ENCODE measurements around the gene STC2. TPM values are rescaled to one million over a fixed set of nuclear protein-coding genes. Genes with fewer than 3 reads are reported as not detected.

STC2 gene
- total and polyA plus RNA-seq, 7 donors = 3.3 to 40.7 (median 13.7) TPM; not detected in 2

- H3K4me1 ChIP-seq = peaks cover 0 to 69% (median 50%) of the 10 kb centered on the region in 4 donors
- no peaks in the 10 kb centered on the region for H3K36me3 ChIP-seq
- 87 to 89% methylated on average over 5 of the region's 5 CpGs for WGBS, 2 donors
- H3K4me3 ChIP-seq = no peak overlapping the region
- DNase-seq = no peak
- intact Hi-C loops (cut with DNase I) = no loop called here
- TF ChIP-seq, protein P1, sequence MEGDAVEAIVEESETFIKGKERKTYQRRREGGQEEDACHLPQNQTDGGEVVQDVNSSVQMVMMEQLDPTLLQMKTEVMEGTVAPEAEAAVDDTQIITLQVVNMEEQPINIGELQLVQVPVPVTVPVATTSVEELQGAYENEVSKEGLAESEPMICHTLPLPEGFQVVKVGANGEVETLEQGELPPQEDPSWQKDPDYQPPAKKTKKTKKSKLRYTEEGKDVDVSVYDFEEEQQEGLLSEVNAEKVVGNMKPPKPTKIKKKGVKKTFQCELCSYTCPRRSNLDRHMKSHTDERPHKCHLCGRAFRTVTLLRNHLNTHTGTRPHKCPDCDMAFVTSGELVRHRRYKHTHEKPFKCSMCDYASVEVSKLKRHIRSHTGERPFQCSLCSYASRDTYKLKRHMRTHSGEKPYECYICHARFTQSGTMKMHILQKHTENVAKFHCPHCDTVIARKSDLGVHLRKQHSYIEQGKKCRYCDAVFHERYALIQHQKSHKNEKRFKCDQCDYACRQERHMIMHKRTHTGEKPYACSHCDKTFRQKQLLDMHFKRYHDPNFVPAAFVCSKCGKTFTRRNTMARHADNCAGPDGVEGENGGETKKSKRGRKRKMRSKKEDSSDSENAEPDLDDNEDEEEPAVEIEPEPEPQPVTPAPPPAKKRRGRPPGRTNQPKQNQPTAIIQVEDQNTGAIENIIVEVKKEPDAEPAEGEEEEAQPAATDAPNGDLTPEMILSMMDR (IDR thresholded peaks at IDR 0.05) = no peak
- TF ChIP-seq POLR2A (IDR thresholded peaks at IDR 0.05) = no peak
- TF ChIP-seq POLR2AphosphoS5 (IDR thresholded peaks at IDR 0.05) = no peak
- no peak for TF ChIP-seq EP300 (IDR thresholded peaks at IDR 0.05)
- no peaks in the 10 kb centered on the region for H3K9me3 ChIP-seq
- peaks cover 0 to 9% (median 0%) of the 10 kb centered on the region in 3 donors for H3K27me3 ChIP-seq
- peak overlapping the region in 3 of 4 donors; percentile 81 to 85 (median 84) for H3K27ac ChIP-seq
These were observed 6.3 kb downstream of the STC2 start for GRCh38 chr5:173321886-173322285.

GRCh38 chr5:173320259-173320658 lies 8.0 kb downstream of the STC2 start:
- WGBS, 2 donors = 26 to 56% methylated on average over 10 of the region's 10 CpGs
- DNase-seq = peak; percentile 84

GRCh38 chr5:173319646-173320045 lies 8.6 kb downstream of the STC2 start:
- Histone ChIP-seq H3K36me3 (no peaks in the 10 kb centered on the region), H3K4me3 (no peak overlapping the region), H3K27me3 (no peaks in the 10 kb centered on the region), H3K27ac (peak overlapping the region; percentile 81 to 85 (median 84)), H3K4me1 (peaks cover 0 to 73% (median 63%) of the 10 kb centered on the region in 4 donors), H3K9me3 (no peaks in the 10 kb centered on the region)
- TF ChIP-seq EP300 (IDR thresholded peaks at IDR 0.05) (no peak), POLR2A (IDR thresholded peaks at IDR 0.05) (no peak)
- 80% methylated on average over 5 of the region's 5 CpGs for WGBS, 2 donors
- no peak for DNase-seq
- intact Hi-C loops (cut with DNase I) = loop anchor here (10.0 kb wide), 1 partner anchor 565 kb away; the partner anchor contains the start of gene CPEB4

More at GRCh38 chr5:173320259-173320658, 8.0 kb downstream of the STC2 start:
- Histone ChIP-seq H3K36me3 (no peaks in the 10 kb centered on the region), H3K9me3 (no peaks in the 10 kb centered on the region), H3K4me3 (no peak overlapping the region), H3K27ac (peak overlapping the region; percentile 81 to 85 (median 84)), H3K27me3 (no peaks in the 10 kb centered on the region), H3K4me1 (peaks cover 0 to 73% (median 61%) of the 10 kb centered on the region in 4 donors)
- intact Hi-C loops (cut with DNase I) = no loop called here
- TF ChIP-seq POLR2AphosphoS5 (IDR thresholded peaks at IDR 0.05) (peak in 2 of 4 donors; percentile 36 to 61), EP300 (IDR thresholded peaks at IDR 0.05) (no peak)
- TF ChIP-seq, protein P1 (IDR thresholded peaks at IDR 0.05) = peak in 2 of 4 experiments; percentile 19 to 45

DNA sequence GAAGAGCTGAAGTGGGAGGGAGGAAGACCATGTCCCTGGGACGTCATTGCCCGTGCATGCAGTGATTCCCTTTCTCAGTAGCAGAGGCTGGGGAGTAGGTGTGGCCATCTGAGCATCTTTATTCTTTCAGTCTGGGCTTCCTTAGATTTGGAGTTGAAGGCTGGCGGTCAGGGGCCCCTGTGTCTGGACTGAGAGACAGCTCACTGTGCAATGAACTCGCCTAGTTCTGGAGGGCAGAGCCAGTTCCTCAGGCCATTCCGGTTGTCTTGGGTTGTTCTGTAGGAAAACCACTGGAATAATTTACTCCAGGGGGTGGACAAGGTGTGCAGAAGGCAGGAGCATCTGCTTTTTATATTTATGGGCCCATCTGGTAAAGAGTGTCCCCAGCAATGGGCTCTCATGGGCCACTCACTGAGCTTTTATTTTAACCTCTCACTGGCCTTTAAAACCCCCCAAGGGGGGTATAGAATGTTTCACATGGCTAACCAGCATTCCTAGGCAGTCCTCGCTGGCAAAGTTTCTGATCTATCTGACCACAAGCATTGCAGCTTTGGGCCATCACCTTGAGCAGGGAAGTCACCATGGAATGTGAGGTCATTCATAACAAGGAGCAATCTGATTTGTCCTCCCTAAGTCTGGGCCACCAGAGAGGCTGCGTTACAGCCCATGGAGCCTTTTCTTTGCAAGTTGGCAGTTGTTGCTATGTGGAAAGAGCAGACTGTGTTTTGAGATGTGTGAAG lies 9.2 kb downstream of the STC2 start:
- 84 to 85% methylated on average over 7 of the region's 7 CpGs for WGBS, 2 donors
- Histone ChIP-seq H3K9me3 (no peaks in the 10 kb centered on the region), H3K36me3 (no peaks in the 10 kb centered on the region), H3K27ac (peak overlapping the region; percentile 81 to 85 (median 84)), H3K4me3 (no peak overlapping the region), H3K27me3 (no peaks in the 10 kb centered on the region), H3K4me1 (peaks cover 0 to 68% (median 58%) of the 10 kb centered on the region in 4 donors)
- intact Hi-C loops (cut with DNase I) = loop anchor here (10.0 kb wide), 1 partner anchor 566 kb away; the partner anchor contains the start of gene CPEB4
- DNase-seq = no peak
- TF ChIP-seq POLR2A (IDR thresholded peaks at IDR 0.05) (no peak), POLR2AphosphoS5 (IDR thresholded peaks at IDR 0.05) (no peak), EP300 (IDR thresholded peaks at IDR 0.05) (no peak)
- TF ChIP-seq, protein P1 (IDR thresholded peaks at IDR 0.05) = no peak

DNA sequence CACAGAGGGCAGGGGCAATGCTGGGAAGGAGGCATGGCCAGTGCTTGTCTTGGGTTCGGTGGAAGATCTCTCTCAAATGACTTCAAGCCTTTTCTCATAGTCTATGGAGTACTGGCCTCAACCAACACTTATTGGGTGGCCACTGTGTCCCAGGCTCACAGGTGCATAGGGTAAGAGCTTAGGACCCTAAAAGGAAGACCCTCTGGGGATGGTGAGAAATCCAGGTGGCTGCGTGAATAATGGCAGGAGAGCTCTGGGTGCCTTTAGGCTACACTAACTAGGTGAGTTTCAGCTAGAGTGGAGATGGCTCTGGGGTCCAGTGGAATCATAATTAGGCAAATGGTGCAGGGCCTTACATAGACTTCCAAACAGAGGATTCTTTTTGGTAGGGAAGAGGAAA lies 9.9 kb downstream of the STC2 start:
- Histone ChIP-seq H3K9me3 (no peaks in the 10 kb centered on the region), H3K27ac (peak overlapping the region in 1 of 4 donors; percentile 84), H3K36me3 (no peaks in the 10 kb centered on the region), H3K4me1 (peaks cover 0 to 61% (median 51%) of the 10 kb centered on the region in 4 donors), H3K4me3 (no peak overlapping the region), H3K27me3 (no peaks in the 10 kb centered on the region)
- intact Hi-C loops (cut with DNase I) = loop anchor here (10.0 kb wide), 1 partner anchor 566 kb away; the partner anchor contains the start of gene CPEB4
- DNase-seq = no peak
- TF ChIP-seq, protein P1 (IDR thresholded peaks at IDR 0.05) = no peak
- TF ChIP-seq POLR2AphosphoS5 (IDR thresholded peaks at IDR 0.05) (no peak), POLR2A (IDR thresholded peaks at IDR 0.05) (no peak), EP300 (IDR thresholded peaks at IDR 0.05) (no peak)
- WGBS, 2 donors = 91 to 95% methylated on average over 2 of the region's 2 CpGs

All from sigmoid colon (tissue), 7 donors.